ENCODE results near the gene PIP5K1A. TPM values are rescaled to one million over a fixed set of nuclear protein-coding genes. Genes with fewer than 3 reads are reported as not detected.

Gene PIP5K1A
- total RNA-seq, 2 experiments from 2014 or later = 41.7 to 44.7 TPM

- H3K27ac Mint-ChIP-seq = peak within 1 kb of the TSS; percentile 94
- peaks cover 36% of the 10 kb centered on the region for H3K4me1 Mint-ChIP-seq (ENCODE audit: low read depth)
- peak within 1 kb of the TSS; percentile 98 for H3K4me3 Mint-ChIP-seq
- peaks cover 21% of the 10 kb centered on the region for H3K4me1 ChIP-seq (ENCODE audit: insufficient read depth, low read length)
- no peaks in the 10 kb centered on the region for H3K27me3 ChIP-seq (ENCODE audit: control insufficient read depth in 1 of 2, insufficient read depth in 2 of 2, low read length in 2 of 2)
- peak within 1 kb of the TSS; percentile 55 to 67 for H3K27ac ChIP-seq (ENCODE audit: low read depth in 1 of 2, low read length in 2 of 2)
- ATAC-seq (ENCODE audit: poor library complexity) = peak; percentile 93
- peaks cover 20% of the 10 kb centered on the region for H3K36me3 Mint-ChIP-seq (ENCODE audit: low read depth)
- no peaks in the 10 kb centered on the region for H3K9me3 ChIP-seq (ENCODE audit: control insufficient read depth in 1 of 2, insufficient read depth in 1 of 2, low read length in 2 of 2)
- POLR2A ChIA-PET = interaction anchor here (0.7 to 1.8 kb wide), 12 partner anchors 9 to 557 kb away, joined by 3 to 30 read pairs (median 4); partner anchors contain the start of genes CDC42SE1, GOLPH3L, PI4KB and RFX5
- CTCF ChIA-PET = interaction anchor here (0.6 to 1.4 kb wide), 4 partner anchors 27 to 390 kb away, joined by 3 to 4 read pairs (median 4); partner anchors contain the start of gene ZNF687
- no peaks in the 10 kb centered on the region for H3K9me3 Mint-ChIP-seq
- H3K36me3 ChIP-seq (ENCODE audit: insufficient read depth, low read length) = peaks cover 5% of the 10 kb centered on the region
- intact Hi-C loops (cut with DNase I, micrococcal nuclease) = loop anchor here (1.0 to 10.0 kb wide), 6 partner anchors 27 to 240 kb away; partner anchors contain the start of genes PI4KB (in 1 of the 2), PIP5K1A (in 1 of the 2) and PSMB4 (in 1 of the 2)
- TF ChIP-seq CTCF (IDR thresholded peaks at IDR 0.05) = no peak
- DNase-seq = peak; percentile 88 to 98 (median 92)
- peaks cover 4% of the 10 kb centered on the region for H3K27me3 Mint-ChIP-seq
- H3K4me3 ChIP-seq (ENCODE audit: low read length) = peak within 1 kb of the TSS; percentile 87
Measured at GRCh38 chr1:151254217-151255213, 56.2 kb downstream of the PIP5K1A start, which contains the start of gene PSMD4. PSMD4 (plus strand) TSS chr1:151254734; CDS start chr1:151254783, 49 bp downstream.

DNA sequence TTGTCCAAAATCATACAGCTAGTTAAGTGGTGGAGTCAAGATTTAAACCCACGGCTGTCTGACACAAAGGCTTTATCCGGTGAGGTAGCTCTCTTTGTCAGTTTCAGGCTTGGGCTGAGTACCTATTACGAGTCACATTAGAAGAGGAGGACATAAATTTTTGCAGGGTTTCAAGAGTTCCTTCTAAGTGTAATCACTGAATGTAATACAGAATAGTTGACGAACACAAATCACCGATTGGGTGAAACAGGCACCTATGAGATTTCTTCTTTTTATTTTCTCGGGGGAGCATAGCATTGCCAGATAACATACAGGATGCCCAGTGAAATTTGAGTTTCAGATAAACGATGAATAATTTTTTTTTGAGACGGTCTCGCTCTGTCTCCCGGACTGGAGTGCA, 57.0 kb downstream of the PIP5K1A start:
- DNase-seq (peak in 1 of 14 experiments; percentile 23), ATAC-seq (ENCODE audit: poor library complexity) (no peak)
- TF ChIP-seq CTCF (IDR thresholded peaks at IDR 0.05) = no peak
- Histone ChIP-seq H3K4me1 (ENCODE audit: insufficient read depth, low read length) (peaks cover 21% of the 10 kb centered on the region), H3K36me3 (ENCODE audit: insufficient read depth, low read length) (peaks cover 6% of the 10 kb centered on the region), H3K4me3 (ENCODE audit: low read length) (peak overlapping the region; percentile 87), H3K27ac (ENCODE audit: low read depth in 1 of 2, low read length in 2 of 2) (peak overlapping the region; percentile 55 to 67), H3K9me3 (ENCODE audit: control insufficient read depth in 1 of 2, insufficient read depth in 1 of 2, low read length in 2 of 2) (no peaks in the 10 kb centered on the region), H3K27me3 (ENCODE audit: control insufficient read depth in 1 of 2, insufficient read depth in 2 of 2, low read length in 2 of 2) (no peaks in the 10 kb centered on the region)
- Mint-ChIP-seq H3K4me3 (peak overlapping the region; percentile 98), H3K9me3 (no peaks in the 10 kb centered on the region), H3K4me1 (ENCODE audit: low read depth) (peaks cover 36% of the 10 kb centered on the region), H3K27ac (peak overlapping the region; percentile 94), H3K27me3 (peaks cover 4% of the 10 kb centered on the region), H3K36me3 (ENCODE audit: low read depth) (peaks cover 20% of the 10 kb centered on the region)
- CTCF ChIA-PET = interaction anchor here (1.4 kb wide), 1 partner anchor 59 kb away, joined by 4 read pairs; no protein-coding TSS in a partner anchor
- intact Hi-C loops (cut with DNase I, micrococcal nuclease) = loop anchor here (2.0 to 10.0 kb wide), 2 partner anchors 143 to 241 kb away; partner anchors contain the start of gene PSMB4 (in 1 of the 2)
- POLR2A ChIA-PET = interaction anchor here (1.4 to 1.8 kb wide), 5 partner anchors 26 to 155 kb away, joined by 4 to 30 read pairs (median 7); partner anchors contain the start of genes PI4KB, VPS72 and ZNF687

DNA sequence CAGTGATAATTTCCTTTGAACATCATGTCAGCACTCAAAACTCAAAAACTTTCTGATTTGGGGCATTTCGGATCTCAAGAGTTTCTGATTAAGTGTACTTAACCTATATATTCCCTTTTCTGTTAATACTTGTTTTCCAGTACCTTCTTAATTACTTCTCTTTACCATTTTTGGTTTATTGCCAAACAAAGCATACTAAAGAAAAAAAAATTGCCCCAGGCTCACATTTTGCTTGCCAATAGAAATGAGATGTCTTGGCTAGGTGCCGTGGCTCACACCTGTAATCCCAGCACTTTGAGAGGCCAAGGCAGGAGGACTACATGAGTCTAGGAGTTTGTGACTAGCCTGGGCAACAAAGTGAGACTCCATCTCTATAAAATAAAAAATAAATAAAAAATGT, 61.0 kb downstream of the PIP5K1A start:
- H3K36me3 ChIP-seq (ENCODE audit: insufficient read depth, low read length) = peaks cover 29% of the 10 kb centered on the region
- Mint-ChIP-seq H3K9me3 (no peaks in the 10 kb centered on the region), H3K27me3 (peaks cover 4% of the 10 kb centered on the region), H3K4me3 (no peak overlapping the region), H3K4me1 (ENCODE audit: low read depth) (peaks cover 29% of the 10 kb centered on the region), H3K36me3 (ENCODE audit: low read depth) (peaks cover 40% of the 10 kb centered on the region), H3K27ac (no peak overlapping the region)
- H3K4me3 ChIP-seq (ENCODE audit: low read length) = no peak overlapping the region
- TF ChIP-seq CTCF (IDR thresholded peaks at IDR 0.05) = no peak
- DNase-seq (no peak), ATAC-seq (ENCODE audit: poor library complexity) (no peak)
- no peak overlapping the region for H3K27ac ChIP-seq (ENCODE audit: low read depth in 1 of 2, low read length in 2 of 2)
- peaks cover 16% of the 10 kb centered on the region for H3K4me1 ChIP-seq (ENCODE audit: insufficient read depth, low read length)
- CTCF ChIA-PET = no interaction called here
- intact Hi-C loops (cut with DNase I, micrococcal nuclease) = loop anchor here in 1 of 2 experiments (10.0 kb wide), 1 partner anchor 245 kb away; no protein-coding TSS in a partner anchor
- no peaks in the 10 kb centered on the region for H3K27me3 ChIP-seq (ENCODE audit: control insufficient read depth in 1 of 2, insufficient read depth in 2 of 2, low read length in 2 of 2)
- POLR2A ChIA-PET = no interaction called here
- H3K9me3 ChIP-seq (ENCODE audit: control insufficient read depth in 1 of 2, insufficient read depth in 1 of 2, low read length in 2 of 2) = no peaks in the 10 kb centered on the region

Measured in CD4-positive, alpha-beta T cell (primary cell).